Hematopoietic multipotent progenitor cell treated with erythropoietin and hydrocortisone succinate and interleukin-3 and kit ligand, for 6 days (in vitro differentiated cells): Measurements from ENCODE around the gene IFI27L2.

Experiments
- DNase-seq: peaks from one replicate; pipeline ENCODE4 v3.0.0-alpha.2; 2015

Gene IFI27L2

DNA sequence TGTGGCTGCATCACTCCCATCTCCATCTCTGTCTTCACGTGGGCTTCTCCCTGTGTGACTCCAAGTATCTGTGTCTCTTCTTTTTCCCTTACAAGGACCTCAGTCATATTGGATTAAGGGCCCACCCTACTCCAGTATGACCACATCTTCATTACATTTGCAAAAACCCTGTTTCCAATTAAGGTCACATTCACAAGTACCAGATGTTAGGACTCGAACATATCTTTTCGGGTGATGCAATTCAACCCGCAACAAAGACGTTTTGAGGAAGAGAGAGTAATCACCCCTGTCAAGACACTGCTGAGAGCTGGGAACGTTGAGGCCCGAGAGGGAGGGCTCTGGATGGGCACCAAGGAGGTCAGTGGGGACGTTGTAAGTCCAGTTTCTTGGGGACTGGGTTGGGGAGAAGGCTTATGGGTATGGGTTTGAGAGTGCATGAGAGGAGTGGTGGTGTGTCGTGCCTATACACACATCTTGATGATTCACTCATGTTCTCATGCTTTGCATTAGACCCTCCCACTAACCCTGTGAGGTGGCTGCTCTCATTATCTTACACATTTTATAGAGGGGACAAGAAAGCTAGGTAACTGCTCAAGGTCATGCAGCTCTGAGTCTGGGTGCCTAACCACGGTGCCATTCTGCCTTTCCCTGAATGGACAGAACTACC lies 30.9 kb downstream of the IFI27L2 start:
- no peak for DNase-seq

GRCh38 chr14:94097091-94097490 lies 32.3 kb downstream of the IFI27L2 start:
- DNase-seq = no peak

DNA sequence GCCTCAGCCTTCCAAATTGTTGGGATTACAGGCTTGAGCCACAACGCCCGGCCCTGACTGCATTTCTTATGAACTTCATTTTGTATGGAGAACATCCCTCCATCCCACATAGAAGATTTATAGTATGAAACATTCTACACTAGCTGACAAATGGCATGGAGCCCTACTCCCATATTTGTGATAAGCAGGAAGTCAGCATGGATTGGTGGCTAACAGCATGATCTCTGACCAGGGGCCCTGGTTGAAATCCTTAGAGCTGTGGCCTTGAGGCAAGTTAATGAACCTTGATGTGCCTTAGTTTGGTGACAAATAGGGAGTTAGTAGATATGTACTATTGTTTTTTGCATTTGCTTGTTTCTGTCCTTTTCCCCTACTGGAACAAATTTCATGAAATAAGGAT lies 36.0 kb downstream of the IFI27L2 start:
- no peak for DNase-seq

DNA sequence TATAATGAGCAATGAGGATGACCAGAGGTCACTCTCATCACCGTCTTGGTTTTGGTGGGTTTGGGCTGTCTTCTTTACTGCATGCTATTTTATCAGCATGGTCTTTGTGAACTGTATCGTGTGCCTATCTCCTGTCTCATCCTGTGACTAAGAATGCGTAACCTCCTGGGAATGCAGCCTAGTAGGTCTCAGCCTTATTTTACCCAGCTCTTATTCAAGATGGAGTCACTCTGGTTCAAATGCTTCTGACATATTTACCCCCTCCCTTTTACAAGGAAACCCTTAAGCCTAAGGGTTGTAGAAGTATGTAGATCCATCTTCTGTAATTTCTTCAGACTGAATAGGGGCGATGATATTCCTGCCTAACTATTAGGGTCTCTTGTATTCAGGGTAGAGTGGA lies 39.9 kb downstream of the IFI27L2 start:
- no peak for DNase-seq

- DNase-seq = no peak
These were observed 40.9 kb downstream of the IFI27L2 start for GRCh38 chr14:94088516-94088915.

- DNase-seq = no peak
These were observed 41.5 kb downstream of the IFI27L2 start for GRCh38 chr14:94087891-94088290.

DNA sequence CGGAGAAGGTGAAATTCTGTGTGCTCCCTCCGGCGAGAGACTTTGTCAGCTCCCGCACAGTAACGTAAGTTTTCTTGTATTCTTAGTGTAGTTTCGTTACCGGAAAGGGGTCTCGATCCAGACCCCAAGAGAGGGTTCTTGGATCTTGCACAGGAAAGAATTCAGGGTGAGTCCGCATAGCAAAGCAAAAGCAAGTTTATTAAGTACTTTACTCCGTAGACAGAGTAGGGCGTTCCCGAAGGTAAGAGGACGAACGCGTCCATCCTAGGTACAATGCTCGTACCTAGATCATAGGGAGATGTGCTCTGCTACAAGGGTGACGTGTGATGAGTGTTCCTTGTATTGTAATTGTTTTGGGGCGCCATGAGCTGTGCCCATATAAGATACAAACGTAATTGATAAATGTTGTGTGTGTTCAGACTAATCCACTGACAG lies 48.0 kb downstream of the IFI27L2 start:
- DNase-seq = peak; percentile 51

DNA sequence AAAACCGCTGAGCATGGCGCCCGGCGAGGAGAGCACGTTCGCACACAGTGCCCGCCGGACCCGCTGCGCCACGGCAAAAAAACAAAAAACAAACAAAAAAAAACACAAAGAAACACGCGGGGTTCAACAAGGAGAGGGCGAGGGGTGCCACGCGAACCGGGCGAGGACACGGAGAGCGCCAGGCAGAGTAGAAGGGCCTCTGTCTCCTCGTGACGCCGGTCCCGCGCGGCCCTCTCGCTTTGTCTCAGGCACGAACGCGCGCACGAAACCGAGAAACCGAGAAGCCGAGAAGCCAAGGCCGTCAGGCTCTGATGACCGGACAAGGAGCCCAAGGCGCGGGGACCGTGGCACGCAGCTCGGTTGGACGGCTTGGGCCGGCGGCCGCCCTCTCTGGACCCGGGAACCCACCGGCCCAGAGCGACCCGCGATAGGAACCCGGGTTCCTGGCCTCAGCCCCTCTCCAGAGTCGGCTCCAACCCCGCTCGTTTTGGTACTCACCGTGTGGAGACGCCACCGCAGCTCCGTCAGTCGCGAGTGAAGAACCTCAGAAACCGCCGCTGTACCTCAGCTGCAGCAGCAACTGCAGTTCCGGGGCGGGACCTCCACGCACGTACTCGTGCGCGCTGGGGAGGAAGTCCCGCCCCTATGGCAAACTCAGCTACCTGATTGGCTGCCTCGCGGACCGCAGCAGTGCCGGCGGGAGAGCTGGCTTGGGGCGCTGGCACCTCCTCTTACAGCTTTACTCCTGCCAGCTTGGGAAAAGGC lies 48.6 kb downstream of the IFI27L2 start, which contains the start of the genes DDX24 and IFI27L1:
DDX24 (minus strand) TSS at position 582 of the 765 bp plus-strand sequence. CDS start 1,460 bp downstream, outside the sequence.
IFI27L1 (plus strand) TSS at position 690 of the 765 bp plus-strand sequence. CDS start 15,628 bp downstream, outside the sequence.
- DNase-seq = peak; percentile 97

DNA sequence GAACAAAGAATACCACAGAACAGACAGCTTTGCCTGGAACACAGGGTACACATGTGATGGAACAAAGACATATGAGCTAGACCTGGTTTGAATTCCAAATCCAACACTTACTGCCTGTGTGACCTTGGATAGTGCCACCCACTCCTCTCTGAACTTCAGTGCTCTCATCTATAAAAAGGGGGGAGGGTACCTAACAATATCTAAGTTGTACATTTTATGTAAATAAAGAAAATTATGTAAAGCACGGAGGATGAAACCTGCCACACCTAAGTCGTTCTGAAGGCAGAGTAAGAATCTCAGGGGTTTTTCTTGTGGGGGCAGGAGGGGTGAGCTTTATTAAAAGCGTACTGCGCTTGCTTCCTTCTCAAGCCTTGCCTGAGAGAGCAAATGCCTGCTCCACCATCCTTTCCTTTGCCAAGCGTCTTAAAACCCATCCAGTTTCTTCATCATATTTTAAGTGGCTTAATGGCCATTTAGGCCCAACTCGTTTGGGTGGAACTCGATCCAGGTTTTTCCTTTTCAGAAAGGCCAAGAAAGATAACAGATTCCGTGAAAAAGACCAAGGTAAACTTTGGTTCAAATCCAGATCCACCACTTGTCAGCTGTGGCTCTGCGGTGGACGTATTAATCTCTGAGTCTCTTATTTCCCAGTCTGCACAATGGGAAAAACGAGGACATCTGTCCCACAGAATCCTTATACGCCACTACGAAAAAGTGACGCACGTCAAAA lies 49.3 kb downstream of the IFI27L2 start:
- no peak for DNase-seq

- DNase-seq = no peak
These were observed 51.6 kb downstream of the IFI27L2 start for GRCh38 chr14:94077823-94078222.
